Measurements from ENCODE around the gene OGFR. TPM values are rescaled to one million over a fixed set of nuclear protein-coding genes. Genes with fewer than 3 reads are reported as not detected.

The OGFR gene
- total RNA-seq, 1 donor from 2014 or later: 56.5 TPM

DNA sequence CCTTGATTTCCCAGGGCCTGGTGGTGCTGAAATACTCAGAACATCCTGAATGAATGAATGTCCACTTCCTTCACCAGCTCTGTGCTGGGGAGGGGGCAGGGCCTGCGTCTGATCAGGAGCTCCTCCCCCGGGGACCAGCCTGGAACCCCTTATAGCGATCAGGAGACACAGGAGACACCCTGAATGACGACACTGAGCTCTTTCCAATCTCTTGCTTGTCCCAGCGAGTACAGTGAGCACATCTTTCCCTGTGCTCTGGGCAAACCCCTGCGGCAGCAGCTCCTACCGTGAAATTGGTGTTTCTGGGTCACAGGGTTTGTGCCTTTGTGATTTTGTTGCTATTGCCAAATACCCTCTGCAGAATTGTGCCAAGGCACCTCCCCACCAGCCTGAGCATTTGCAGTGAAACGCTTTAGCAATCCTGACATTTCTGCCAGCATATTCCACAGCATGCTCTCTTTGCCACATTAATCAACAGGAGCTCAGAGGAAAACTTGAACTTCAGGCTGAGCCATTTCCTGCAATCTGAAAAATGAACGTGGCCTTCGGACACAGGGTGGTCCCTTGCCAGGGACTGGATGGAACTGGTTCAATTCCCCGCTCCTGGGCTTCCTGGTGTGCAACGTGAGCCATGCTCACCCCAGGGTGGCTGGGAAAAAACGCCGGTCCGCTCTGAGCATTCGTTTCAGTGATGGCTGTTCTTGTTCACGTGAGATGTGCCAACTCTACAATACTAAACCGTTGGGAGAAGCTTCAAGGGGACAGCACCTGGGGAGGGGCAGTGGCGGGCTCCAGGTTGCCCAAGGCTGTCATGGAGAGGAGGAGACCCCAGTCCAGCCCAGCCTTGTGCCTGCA, 31.4 kb upstream of the OGFR start:
- H3K4me1 Mint-ChIP-seq: peaks cover 47% of the 10 kb centered on the region
- no peak overlapping the region for H3K4me3 Mint-ChIP-seq
- no peaks in the 10 kb centered on the region for H3K36me3 Mint-ChIP-seq
- no peak for DNase-seq (ENCODE audit: low spot score in 2 of 2, unreplicated experiment in 2 of 2)
- TF ChIP-seq, protein P1, sequence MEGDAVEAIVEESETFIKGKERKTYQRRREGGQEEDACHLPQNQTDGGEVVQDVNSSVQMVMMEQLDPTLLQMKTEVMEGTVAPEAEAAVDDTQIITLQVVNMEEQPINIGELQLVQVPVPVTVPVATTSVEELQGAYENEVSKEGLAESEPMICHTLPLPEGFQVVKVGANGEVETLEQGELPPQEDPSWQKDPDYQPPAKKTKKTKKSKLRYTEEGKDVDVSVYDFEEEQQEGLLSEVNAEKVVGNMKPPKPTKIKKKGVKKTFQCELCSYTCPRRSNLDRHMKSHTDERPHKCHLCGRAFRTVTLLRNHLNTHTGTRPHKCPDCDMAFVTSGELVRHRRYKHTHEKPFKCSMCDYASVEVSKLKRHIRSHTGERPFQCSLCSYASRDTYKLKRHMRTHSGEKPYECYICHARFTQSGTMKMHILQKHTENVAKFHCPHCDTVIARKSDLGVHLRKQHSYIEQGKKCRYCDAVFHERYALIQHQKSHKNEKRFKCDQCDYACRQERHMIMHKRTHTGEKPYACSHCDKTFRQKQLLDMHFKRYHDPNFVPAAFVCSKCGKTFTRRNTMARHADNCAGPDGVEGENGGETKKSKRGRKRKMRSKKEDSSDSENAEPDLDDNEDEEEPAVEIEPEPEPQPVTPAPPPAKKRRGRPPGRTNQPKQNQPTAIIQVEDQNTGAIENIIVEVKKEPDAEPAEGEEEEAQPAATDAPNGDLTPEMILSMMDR (IDR thresholded peaks at IDR 0.05; ENCODE audit: unreplicated experiment): no peak
- H3K27ac Mint-ChIP-seq: peak overlapping the region; percentile 71
- H3K9me3 Mint-ChIP-seq: no peaks in the 10 kb centered on the region
- no peaks in the 10 kb centered on the region for H3K27me3 Mint-ChIP-seq (ENCODE audit: low read depth)

DNA sequence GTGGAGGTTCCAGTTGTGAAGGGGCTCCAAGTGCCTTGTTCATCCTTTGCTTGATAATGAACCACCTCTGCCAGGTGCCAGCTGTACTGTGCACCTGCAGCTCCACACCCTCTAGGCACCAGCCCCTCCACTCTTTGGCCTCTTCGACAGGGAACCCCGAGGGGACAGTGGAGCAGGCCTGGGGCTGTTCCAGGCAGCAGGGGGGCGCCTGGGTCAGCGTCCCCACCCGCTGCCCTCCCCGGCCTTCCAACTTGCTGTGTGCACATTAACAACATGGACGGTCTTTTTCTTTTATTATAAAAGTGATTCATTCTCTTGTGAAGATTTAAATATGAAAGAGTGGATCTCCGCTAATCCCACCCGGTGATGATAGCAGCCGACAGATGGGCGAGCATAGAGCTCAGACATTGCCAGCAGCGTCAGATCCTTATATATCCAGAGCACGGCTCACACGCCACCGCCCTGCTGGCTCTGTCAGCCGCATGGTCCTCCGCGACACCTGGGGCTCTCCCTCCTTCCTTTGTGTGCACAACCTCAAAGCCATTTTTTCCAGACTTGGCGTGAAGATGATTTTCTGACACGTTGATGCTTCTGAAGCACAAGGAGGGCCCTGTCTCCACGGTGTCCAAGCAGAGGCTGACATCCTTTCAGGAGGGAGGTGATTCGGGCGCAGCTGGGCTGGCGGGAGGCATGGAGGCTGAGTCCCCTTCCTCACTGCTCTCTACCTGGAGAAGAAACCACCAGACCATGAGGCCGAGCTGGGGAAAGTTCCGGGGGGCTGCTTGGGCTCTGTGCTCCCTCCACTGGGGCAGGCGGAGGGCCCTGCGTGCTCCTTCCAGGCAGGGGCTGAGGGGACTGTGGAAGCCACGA, 30.6 kb upstream of the OGFR start:
- H3K4me1 Mint-ChIP-seq: peaks cover 38% of the 10 kb centered on the region
- no peak for DNase-seq (ENCODE audit: low spot score in 2 of 2, unreplicated experiment in 2 of 2)
- no peak overlapping the region for H3K4me3 Mint-ChIP-seq
- no peaks in the 10 kb centered on the region for H3K36me3 Mint-ChIP-seq
- H3K27me3 Mint-ChIP-seq (ENCODE audit: low read depth): no peaks in the 10 kb centered on the region
- TF ChIP-seq, protein P1 (IDR thresholded peaks at IDR 0.05; ENCODE audit: unreplicated experiment): no peak
- H3K9me3 Mint-ChIP-seq: no peaks in the 10 kb centered on the region
- peak overlapping the region; percentile 68 for H3K27ac Mint-ChIP-seq

DNA sequence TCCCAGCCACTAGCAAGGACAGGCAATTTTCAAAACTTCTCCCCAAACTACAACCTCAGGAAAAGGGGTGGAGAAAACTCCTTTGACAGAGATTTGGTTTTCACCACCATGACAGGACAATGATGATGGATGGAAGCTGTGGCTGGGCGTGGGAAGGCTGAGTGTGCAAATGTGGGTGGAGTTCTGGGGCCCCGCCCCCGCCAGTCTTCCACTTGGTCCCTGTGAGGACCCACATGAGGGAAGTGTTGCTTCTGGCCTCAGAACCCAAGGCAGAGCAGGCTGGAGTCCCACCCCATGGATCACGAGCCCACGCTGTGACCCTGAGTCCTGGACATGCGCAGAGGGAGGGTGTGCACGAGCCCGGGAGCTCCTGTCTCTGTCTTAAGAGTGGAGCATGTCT, 29.9 kb upstream of the OGFR start:
- no peak overlapping the region for H3K27ac Mint-ChIP-seq
- TF ChIP-seq, protein P1 (IDR thresholded peaks at IDR 0.05; ENCODE audit: unreplicated experiment): no peak
- H3K4me3 Mint-ChIP-seq: no peak overlapping the region
- H3K9me3 Mint-ChIP-seq: no peaks in the 10 kb centered on the region
- no peaks in the 10 kb centered on the region for H3K36me3 Mint-ChIP-seq
- H3K27me3 Mint-ChIP-seq (ENCODE audit: low read depth): no peaks in the 10 kb centered on the region
- peaks cover 32% of the 10 kb centered on the region for H3K4me1 Mint-ChIP-seq
- DNase-seq (ENCODE audit: low spot score in 2 of 2, unreplicated experiment in 2 of 2): no peak

DNA sequence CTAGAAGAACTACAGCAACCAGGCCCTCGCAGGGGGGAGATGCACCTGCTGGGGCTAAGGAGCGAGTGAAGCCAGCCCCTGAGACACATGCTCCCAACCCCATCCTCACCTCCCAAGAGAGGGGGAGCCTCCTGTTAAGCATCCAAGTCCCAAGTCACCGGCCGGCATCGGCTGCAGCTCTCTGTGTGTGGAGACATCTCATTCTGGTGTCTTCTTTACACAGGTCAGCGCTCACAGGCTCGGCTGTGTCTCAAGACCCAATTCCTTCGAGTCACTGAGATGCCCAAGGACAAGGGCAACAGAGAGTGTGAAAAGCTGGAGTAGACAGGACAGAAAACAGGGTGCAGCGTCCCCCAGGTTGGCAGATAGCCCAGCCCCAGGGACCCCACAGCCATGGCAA, 29.4 kb upstream of the OGFR start:
- no peak overlapping the region for H3K4me3 Mint-ChIP-seq
- no peaks in the 10 kb centered on the region for H3K9me3 Mint-ChIP-seq

DNA sequence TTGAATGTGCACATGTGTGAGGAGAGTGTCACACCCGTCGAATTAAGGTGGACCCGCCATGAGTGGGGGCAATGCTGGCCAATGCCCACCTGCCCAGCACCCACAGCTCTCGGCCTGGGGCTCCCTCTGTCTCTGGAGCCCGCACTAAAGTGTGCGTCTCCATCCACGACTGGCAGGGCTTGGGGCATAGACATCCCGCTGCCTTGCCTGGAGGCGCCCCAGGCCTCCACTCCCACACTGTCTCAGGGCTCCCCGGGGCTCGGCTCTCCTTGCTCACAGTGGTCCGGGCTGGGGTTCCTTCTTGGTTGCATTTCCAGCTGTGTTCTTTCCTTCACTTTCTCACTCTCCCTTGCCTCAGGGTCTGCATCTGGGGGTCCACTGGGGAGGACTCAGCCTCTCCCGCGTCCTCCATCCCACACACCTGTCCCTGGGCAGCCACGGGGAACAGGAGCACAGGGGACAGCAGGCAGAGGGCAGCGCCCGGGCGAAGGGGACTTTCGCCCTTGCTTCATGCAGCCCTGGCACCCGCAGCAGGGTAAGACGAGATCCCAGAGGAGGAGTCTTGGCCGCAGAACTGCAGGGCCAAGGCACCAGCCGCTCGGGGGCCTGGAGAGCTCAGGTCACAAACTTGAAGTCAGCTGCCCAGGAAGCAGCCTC, 28.5 kb upstream of the OGFR start:
- Mint-ChIP-seq H3K9me3 (no peaks in the 10 kb centered on the region), H3K27me3 (ENCODE audit: low read depth) (no peaks in the 10 kb centered on the region), H3K36me3 (no peaks in the 10 kb centered on the region), H3K4me1 (peaks cover 31% of the 10 kb centered on the region), H3K27ac (no peak overlapping the region), H3K4me3 (no peak overlapping the region)
- TF ChIP-seq, protein P1 (IDR thresholded peaks at IDR 0.05; ENCODE audit: unreplicated experiment): no peak
- no peak for DNase-seq (ENCODE audit: low spot score in 2 of 2, unreplicated experiment in 2 of 2)

More for the DNA sequence above, 29.4 kb upstream of the OGFR start:
- no peak for DNase-seq (ENCODE audit: low spot score in 2 of 2, unreplicated experiment in 2 of 2)
- H3K27me3 Mint-ChIP-seq (ENCODE audit: low read depth): no peaks in the 10 kb centered on the region
- TF ChIP-seq, protein P1 (IDR thresholded peaks at IDR 0.05; ENCODE audit: unreplicated experiment): no peak
- peaks cover 31% of the 10 kb centered on the region for H3K4me1 Mint-ChIP-seq
- no peak overlapping the region for H3K27ac Mint-ChIP-seq
- H3K36me3 Mint-ChIP-seq: no peaks in the 10 kb centered on the region
